HG03097 (cell line): ENCODE results near the gene SOX5.

Source experiments
- ATAC-seq: cut with Tn5 transposase; IDR thresholded peaks from one replicate; pipeline ENCODE4 v1.9.1; 2021; ENCODE audit not compliant: unreplicated experiment, low FRiP score

SOX5 gene

DNA sequence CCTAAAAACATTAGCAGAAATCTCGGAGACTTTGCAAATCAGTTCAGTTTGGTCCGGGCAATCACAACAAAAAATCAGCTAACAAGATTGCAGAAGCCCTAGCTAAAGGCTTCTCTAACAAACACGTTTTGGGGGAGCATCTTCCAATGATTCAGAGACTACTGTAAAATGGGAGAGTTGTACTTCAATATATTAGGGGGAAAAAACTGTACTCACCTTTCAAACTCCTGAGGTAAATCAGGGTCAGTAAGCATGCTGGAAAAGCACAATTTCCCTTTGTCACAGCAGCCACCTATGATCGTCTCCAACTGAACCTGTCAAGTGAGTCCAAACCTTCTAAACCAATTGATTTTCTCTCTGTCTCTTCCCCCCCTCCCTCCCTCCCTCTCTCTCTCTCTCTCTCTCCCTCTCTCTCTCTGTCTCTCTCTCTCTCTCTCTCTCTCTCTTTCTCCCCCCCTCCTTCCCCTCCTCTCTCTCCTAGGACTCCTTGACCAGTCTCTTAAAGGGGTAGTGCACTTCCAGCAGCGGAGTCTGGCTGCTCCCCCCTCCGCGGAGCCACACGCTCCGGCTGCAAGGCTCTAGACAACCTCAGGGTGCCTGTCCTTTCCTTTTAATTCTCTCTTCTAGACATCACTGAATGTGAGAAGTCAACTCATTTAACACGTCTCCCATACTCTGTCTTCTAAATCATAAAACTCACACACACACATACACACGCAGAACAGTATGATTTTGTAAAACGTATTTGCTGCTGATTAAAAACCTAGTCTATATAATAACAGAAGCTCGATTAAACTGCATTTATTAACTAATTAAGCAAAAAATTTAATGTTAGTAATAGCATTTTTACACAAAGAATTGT is at the start of gene SOX5:
TSS of gene SOX5 (minus strand) at position 323 of the 862 bp plus-strand sequence. CDS start at position 254, 69 bp downstream.
- no peak for ATAC-seq

DNA sequence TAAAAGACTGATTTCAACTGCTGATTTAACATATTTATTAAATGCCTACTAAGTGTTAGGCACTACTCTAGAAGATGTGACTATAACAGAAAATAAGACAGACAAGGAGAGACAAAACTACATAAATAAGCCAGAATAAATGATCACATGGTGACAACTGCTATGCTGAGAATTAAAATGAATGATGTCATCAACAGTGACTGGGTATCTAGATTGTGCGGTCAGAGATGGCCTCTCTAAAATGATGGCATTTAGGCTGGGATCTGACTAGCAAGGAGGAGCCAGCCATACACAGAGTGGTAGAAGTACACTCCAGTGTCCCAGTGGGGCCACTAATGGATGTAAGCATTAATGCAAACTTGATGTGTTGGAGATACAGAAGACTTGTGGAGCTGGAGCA is 37.6 kb upstream of the SOX5 start:
- no peak for ATAC-seq

DNA sequence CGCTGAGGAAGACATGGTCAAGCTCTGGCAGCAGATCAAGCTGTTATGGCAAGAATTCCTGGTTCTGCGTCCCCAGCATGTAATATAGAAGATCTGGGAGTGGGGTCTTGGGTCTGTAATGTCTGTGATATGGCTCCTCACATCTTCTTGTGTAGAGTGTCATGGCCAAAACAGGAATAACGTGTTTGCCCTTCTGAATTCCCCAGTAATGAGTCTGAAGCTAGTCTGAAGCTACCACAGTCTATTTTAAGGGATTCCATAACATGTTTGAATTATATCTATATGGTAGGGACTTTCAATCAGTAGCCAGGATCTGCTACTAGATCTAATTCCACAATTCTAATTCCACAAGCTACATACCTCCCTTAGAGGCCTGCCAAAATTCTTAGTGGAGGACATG is 31.4 kb upstream of the SOX5 start:
- ATAC-seq = no peak

DNA sequence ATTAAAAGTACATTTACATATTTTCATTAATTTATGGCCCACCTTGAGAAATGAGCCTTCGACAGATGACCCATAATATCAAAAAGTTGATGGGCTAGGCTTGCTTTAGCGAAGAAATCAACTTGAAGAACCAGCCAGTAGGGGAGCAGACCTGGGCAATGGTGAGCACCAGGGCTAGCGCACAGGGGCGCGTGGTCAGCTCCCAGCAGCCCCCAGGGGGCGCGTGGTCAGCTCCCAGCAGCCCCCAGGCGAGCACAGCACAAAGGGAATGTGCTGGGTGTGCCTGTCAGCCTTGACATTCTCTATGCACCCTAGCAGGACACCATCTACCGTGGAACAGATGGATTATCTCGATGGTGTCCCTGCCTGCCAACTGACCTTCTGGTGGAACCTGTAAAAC is 15.3 kb upstream of the SOX5 start:
- no peak for ATAC-seq

DNA sequence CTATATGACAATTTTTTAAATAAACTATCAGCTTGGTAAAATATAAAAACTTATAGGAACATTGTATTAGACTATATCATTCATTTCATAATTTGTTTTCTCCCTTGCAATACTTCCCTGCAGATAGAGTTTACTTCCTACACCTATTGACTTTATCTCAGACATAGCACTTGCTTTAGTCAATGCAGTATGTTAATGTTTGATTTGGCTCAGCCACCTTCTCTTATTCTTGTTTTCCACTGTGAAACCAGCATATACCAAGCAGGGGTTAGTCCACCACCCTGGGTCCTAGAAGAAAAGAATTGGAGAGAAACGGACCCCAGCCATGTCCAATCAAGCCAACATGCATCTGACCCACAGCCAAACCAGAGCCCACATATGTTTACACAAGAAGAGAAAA is 10.4 kb upstream of the SOX5 start:
- ATAC-seq = no peak

DNA sequence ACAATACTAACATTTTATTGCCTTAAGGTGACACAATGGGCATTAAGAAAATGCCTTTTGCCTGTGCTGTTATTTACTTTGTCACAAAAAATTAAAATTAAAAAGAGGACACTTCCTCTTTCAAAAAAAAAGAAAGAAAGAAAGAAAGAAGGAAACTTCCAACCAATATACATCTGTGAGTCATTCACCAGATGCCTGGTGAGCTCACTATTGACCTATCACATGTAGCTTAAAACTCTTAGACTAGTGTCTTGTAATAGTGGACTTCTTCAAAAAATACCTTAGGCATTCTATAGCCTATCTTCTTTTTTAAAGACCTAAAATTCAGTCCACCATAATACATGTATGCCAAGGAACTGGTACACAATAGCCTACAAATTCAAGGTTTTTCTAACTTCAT is 4.9 kb upstream of the SOX5 start:
- ATAC-seq = no peak

DNA sequence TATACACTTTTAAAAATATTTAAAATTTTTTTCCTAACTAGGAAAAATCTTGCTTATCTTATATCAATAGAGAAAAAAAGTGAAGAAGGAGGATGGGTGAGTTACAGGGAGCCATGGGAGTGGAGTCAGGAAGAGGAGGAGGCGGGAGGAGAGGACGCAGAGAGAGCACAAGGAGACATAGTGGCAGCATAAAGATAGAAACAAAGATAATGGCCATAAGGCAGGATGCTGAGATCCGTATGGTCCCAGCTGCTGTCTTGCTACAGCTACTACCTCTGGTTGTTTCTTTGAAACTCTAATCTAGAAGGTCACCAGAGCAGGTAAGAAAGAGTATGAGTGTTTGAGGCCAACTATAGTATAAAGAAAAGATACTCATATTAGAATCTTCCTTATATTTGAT is 2.6 kb upstream of the SOX5 start:
- no peak for ATAC-seq

DNA sequence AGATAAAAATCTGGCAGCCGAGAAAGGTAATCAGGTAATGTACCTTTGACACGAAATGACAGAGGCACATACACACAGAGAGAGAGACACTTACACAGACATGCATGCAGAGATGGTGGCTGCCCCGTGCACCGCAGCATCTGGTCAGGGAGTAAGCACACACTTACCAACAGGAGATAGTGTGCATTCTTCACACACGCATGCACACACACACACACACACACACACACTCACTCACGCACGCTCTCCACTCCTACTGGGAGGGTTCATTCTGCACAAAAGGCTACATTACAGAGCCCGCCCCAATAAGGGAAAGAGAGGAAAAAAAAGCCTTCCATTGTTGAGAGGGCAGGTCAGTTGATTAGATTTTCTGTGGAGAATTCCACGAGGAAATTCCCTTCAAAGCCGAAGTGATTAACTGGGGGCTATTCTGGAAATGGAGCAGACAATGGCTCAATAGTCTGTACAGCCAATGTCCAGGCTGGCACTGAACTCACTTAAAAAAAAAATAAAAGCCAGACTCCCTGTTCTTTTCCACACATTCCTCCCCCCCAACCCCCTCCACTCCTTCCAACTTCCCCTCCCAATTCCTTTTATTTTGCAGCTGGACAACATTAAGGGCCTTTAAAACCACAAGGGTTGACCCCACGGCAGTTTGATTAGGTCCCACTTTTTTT is 1.4 kb upstream of the SOX5 start:
- ATAC-seq = no peak

DNA sequence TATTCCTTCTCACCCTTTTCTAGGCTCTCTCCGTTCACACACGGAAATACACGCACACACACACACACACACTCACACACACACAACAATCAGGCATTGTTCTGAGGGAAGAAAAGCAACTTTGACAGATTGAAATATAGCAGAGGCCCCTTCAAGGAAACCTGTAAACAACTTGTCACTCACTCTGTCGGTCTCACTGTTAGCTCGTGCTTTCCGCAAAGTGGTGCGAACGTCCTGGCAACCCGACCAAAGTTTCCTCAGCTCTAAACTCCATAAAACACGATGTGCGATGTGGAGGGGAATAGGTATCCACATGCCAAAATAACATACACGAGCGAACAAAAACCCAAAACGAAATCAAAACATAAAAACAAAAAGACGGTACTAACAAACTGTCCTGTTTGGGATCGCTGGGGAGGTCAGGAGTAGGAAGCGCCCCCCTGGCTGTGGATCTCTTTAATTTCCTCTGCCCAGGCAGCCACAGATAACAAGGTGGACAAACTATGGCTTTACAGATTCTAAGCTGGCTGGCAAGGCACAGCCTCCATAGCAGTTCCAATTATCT is 822 bp upstream of the SOX5 start:
- no peak for ATAC-seq

DNA sequence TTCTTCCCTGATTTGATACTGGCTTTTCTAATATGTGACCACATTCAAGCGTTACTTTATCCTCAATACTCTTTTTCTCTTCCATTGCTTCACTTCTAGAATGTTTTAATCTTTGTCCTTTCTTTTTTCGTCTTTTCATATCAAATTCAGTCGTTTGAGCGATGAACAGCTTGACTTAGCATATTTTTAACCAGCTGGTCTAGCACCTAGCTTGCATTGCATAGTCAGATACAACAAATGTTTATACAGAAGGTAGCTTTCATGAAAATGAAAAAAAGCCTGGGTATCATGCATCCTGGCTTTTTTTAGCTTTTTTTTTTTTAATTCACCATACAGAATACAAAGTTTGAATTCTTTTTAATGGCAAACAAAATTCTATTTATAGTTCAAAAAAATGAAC is 1.2 kb downstream of the SOX5 start:
- ATAC-seq = no peak

DNA sequence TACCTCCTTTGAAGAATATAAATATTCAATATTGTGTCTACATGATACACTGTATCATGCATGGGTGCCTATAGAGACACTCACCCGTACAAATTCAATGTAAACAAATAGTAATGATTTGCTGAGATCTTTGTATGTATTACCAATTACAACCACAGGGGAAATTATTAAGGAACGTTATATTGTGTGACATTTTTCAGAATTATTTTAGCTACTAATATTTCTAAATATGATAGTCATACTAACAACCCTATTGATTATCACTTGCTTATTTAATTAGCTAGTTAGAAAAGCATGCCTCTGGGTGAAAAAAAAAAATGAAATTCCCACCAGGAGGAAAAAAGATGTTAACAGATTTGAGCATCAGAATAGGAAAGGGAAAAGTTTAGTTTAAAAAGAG is 2.1 kb downstream of the SOX5 start:
- no peak for ATAC-seq

DNA sequence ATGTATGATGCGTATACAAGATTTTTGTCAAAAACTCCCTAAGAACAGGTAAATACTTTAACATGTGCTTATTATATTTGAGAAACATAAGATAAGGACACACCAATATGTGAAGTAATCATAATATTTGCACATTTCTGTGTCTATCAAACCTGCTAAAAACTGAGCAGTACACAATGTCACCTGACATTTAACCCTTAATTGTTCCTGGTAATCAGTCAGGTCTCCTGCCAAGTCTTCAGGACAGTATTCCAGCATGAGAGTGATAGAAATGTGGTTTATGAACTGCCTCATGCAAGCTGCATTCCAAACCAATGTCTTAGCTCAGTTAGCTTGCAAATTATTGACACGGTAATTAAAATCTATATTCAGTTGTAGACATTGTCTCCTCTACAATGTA is 4.2 kb downstream of the SOX5 start:
- no peak for ATAC-seq

DNA sequence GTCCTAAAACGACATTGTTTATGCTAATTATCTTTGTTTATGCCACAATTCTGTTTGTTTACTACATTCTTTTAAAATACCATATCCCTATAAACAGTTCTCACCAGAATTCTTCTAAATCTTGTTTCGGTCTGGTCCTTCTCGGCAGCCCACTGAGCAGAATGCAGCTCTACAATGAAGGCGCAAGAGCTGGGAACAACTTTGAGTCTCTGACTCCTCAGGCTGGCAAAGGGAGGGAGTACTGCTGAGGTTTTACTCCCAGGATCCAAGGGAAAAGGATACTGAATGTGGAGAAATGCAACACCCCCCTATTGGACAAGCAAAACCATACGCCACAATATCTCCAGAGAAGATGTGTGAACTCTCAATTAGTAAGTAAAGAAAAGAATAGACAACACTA is 5.4 kb downstream of the SOX5 start:
- ATAC-seq = no peak

DNA sequence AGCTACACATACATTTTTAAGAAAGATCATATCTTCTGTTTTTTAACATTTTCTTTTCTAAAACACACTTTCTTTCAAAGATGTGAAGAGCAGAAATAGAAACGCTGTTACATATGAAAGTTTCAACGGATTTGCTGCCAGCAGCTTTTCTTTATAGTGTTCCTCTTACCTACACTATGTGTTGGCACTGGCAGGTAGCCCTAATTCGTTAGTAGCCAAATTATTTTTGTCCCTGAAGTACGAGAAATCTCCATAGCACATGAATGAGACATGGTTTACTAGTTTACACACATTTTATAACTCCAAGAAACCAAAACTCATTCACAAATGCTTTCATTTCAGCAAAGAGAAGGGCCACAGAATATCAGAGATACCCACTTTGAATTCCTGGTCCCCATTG is 6.6 kb downstream of the SOX5 start:
- ATAC-seq = no peak

DNA sequence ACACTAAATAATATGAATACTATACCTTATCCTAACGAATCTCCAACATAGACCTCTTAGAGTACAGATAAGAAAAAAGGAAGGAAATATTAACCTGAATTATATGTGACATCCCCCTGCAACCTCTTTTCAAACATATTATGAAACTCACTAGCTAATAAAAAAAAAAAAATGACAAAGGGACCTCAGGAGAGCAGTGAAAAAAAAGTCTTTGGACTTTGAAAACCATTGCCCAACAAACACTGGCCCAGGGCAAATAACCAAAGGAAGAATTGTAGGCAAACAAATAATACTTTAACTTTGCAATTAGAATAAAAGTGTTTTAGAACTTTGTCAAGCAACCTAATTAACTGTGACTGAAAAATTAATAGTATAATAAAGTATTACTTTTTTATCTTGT is 7.7 kb downstream of the SOX5 start:
- no peak for ATAC-seq

DNA sequence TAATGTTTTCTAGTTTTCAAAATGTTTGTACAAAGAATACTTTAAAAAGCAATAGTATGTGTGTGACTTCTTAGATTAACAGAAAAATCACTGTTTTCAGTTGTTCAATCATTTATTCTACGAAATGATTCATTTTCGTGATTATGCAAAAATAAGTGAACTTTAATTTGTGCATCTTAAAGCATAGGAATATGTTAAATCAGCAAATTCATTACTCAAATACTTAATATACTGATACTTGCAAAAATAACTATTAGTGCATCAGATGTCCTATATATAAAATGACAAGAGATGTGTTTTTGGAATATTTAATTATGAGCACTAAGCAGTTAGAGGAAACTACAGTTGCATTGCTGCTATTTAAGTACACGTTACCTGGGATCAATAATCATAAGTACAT is 11.0 kb downstream of the SOX5 start:
- no peak for ATAC-seq

DNA sequence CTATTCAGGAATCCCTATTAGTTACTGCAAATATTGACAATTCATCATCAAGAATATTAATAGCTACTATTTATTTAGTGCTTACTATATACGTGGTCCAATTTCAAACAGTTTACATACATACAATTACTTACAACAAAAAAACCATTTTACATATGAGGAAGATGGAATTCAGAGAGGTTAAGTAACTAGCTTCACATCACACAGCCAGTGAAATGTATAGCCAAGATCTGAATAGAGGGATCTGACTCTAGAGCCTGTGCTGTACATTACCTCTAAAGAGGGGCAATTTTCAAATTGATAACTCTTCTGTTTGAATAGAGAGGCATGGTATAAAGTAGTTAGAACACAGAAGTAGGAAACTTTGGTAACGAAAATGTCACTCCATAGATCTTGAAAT is 18.3 kb downstream of the SOX5 start:
- ATAC-seq = no peak

DNA sequence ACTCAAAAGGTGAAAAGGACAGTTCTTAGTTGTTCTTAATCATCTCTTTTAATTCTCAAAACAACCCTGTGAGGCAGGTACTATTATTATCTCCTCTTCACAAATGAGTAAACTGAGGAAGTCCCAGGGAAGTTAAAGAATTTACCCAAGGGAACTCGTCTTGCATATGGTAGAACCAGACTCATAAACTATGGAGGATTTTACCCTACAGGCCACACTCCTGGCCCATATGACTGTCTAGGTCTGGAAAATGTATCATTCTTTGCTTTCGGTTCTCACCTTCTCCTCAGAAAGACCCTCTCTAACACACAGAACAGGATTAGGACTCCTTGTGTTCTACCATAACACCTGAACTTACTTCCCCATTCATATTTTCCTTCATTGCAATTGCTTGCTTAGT is 18.9 kb downstream of the SOX5 start:
- ATAC-seq = no peak

DNA sequence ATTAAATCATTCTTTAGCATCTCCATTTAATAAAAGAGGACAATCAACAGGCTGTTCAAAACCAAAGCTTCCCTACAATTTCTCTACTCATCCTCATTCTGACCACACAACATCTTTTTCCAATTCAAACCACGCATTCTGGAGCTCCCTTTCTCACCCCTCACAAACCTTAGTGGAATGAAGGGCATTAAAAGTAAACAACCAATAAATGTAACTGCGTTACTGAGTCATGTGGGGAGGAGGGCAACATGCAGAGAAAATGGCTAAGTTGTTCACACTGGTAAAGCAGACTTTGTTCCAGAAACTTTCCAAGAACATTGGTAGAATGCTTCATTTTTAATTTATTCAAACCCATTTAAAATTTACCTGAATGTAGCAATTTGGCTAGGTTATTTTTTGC is 19.6 kb downstream of the SOX5 start:
- ATAC-seq = no peak

DNA sequence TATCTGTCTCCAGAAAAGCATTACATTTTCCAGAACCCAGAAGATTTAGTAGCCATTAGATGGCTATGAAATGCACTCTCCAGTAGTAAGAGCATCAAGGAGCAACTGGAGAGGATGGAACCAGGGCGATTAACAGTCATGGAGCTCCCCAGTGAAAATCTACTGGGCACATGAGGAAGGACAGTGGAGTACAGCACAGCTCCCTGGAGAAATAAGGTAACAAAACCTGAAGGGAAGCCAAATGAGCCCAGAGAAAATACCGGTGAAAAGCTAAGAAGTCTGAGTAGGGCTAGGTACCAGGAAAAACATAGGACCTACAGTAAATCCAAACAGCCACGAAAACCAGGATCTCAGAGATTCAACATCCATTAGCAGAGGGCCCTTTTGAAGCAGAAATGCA is 21.6 kb downstream of the SOX5 start:
- no peak for ATAC-seq

DNA sequence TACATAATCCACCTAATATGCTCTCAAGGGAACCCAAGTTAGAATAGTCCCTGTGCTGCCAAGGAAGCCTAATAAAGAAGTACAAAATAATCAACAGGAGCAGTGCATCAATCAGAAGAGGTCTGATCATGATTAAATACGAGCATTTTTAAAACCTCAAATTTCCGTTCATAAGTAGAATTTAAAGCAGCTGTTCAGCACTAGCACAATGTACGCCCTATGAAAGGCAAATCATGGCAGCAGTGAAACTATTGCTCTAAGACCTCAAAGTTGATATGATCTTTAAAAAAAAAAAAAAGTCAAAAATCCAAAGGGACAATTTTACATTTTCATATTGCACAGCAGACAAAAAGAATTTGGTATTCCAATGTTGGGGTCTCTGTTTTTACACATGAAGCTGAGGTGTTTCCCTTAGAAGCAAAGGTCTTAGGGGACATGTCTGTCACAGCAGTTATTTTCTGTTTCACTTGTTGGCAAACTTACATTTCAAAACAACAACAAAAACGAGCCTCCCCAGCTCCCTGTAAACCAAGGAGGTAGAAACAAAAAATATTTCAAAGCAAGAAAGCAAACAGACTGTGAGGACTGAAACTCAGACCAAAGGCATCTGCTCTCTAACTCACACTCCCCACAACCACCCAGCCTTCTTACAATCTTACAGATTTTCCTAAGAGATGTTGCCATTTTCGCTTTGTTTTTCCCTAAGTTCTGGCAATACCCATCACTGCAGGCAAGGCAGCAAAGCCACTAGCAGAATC is 28.2 kb downstream of the SOX5 start:
- no peak for ATAC-seq
